ENCODE measurements around the gene CXCL14.

The CXCL14 gene

GRCh38 chr5:135521964-135522363 is 56.8 kb downstream of the CXCL14 start:
- no peak for DNase-seq (ENCODE audit: low read depth)
- TF ChIP-seq, protein P1, sequence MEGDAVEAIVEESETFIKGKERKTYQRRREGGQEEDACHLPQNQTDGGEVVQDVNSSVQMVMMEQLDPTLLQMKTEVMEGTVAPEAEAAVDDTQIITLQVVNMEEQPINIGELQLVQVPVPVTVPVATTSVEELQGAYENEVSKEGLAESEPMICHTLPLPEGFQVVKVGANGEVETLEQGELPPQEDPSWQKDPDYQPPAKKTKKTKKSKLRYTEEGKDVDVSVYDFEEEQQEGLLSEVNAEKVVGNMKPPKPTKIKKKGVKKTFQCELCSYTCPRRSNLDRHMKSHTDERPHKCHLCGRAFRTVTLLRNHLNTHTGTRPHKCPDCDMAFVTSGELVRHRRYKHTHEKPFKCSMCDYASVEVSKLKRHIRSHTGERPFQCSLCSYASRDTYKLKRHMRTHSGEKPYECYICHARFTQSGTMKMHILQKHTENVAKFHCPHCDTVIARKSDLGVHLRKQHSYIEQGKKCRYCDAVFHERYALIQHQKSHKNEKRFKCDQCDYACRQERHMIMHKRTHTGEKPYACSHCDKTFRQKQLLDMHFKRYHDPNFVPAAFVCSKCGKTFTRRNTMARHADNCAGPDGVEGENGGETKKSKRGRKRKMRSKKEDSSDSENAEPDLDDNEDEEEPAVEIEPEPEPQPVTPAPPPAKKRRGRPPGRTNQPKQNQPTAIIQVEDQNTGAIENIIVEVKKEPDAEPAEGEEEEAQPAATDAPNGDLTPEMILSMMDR (IDR thresholded peaks at IDR 0.05; ENCODE audit: low read depth, low read length): no peak
- TF ChIP-seq MYC (IDR thresholded peaks at IDR 0.05; ENCODE audit: low read depth, low read length): no peak
- TF ChIP-seq POLR2A (IDR thresholded peaks at IDR 0.05; ENCODE audit: extremely low read depth, insufficient read length): no peak
- TF ChIP-seq MAX (IDR thresholded peaks at IDR 0.05; ENCODE audit: low read depth, low read length): no peak
- H3K4me3 ChIP-seq (ENCODE audit: low read depth, low read length): no peak overlapping the region

Data from NB4 (cell line).